Neural cell (in vitro differentiated cells): Measurements from ENCODE around the gene CTRB1. TPM values are rescaled to one million over a fixed set of nuclear protein-coding genes. Genes with fewer than 3 reads are reported as not detected.
"Not testable (repeated sequence)": the region's sequence is repeated elsewhere in the genome, so short reads cannot be mapped to it uniquely, and the experiment has no call there.

Source experiments
- H2AFZ ChIP-seq: fragments of 200-600, 300-800 bp; sonication (generic), shearing (Covaris generic); 2 replicates; pipeline ENCODE4 v1.6.0; 2014; ENCODE audit warnings: low read depth, mild to moderate bottlenecking, antibody characterized with exemption, low read length, moderate library complexity
- H3F3A ChIP-seq: fragments of 200-600 bp; shearing (Covaris generic); 2 replicates; pipeline ENCODE4 v1.6.1; 2016; ENCODE audit warnings: mild to moderate bottlenecking, moderate library complexity, mixed read lengths, antibody characterized with exemption, low read length; ENCODE audit not compliant: insufficient read depth, poor library complexity, severe bottlenecking
- H3K27ac ChIP-seq: fragments of 200-600, 300-800 bp; sonication (generic), shearing (Covaris generic); 2 replicates; pipeline ENCODE4 v1.5.1; 2014; ENCODE audit warnings: mild to moderate bottlenecking, low read length, moderate library complexity
- H3K27me3 ChIP-seq: fragments of 300-800, 200-600 bp; sonication (generic), shearing (Covaris generic); 2 replicates; pipeline ENCODE4 v1.6.0; 2014; ENCODE audit warnings: mild to moderate bottlenecking, low read depth, low read length, moderate library complexity; ENCODE audit not compliant: insufficient read depth
- H3K36me3 ChIP-seq: fragments of 300-800, 200-600 bp; sonication (generic), shearing (Covaris generic); 2 replicates; pipeline ENCODE4 v1.5.1; 2014; ENCODE audit warnings: mild to moderate bottlenecking, antibody characterized with exemption, low read length, moderate library complexity; ENCODE audit not compliant: insufficient read depth
- H3K4me2 ChIP-seq: fragments of 300-800, 200-600 bp; sonication (generic), shearing (Covaris generic); 2 replicates; pipeline ENCODE4 v1.6.0; 2014; ENCODE audit warnings: mild to moderate bottlenecking, low read length
- H3K4me3 ChIP-seq: fragments of 300-800, 200-600 bp; sonication (generic), shearing (Covaris generic); 2 replicates; pipeline ENCODE4 v1.5.1; 2014; ENCODE audit warnings: mild to moderate bottlenecking, low read length, moderate library complexity
- H3K79me2 ChIP-seq: fragments of 200-600 bp; shearing (Covaris generic); replicated peaks from 2 replicates; pipeline ENCODE4 v1.6.0; 2014; ENCODE audit warnings: mild to moderate bottlenecking, low read length, moderate library complexity; ENCODE audit not compliant: insufficient read depth
- H3K9ac ChIP-seq: fragments of 300-800, 200-600 bp; sonication (generic), shearing (Covaris generic); 2 replicates; pipeline ENCODE4 v1.6.1; 2016; ENCODE audit warnings: mild to moderate bottlenecking, low read length, mixed read lengths
- H3K9me2 ChIP-seq: fragments of 200-600 bp; shearing (Covaris generic); 2 replicates; pipeline ENCODE4 v1.6.1; 2016; ENCODE audit warnings: mild to moderate bottlenecking, low read length, mixed read lengths; ENCODE audit not compliant: insufficient read depth
- H3K9me3 ChIP-seq: fragments of 200-600, 300-800 bp; sonication (generic), shearing (Covaris generic); 2 replicates; pipeline ENCODE4 v1.6.1; 2016; ENCODE audit warnings: mild to moderate bottlenecking, mixed run types, low read length, moderate library complexity, mixed read lengths
- H4K20me1 ChIP-seq: fragments of 200-600 bp; shearing (Covaris generic); 2 replicates; pipeline ENCODE4 v1.6.1; 2016; ENCODE audit warnings: mild to moderate bottlenecking, mixed run types; ENCODE audit not compliant: insufficient read depth
- EP300 ChIP-seq: fragments of 450-650 bp; conservative IDR thresholded peaks from 2 replicates; pipeline ENCODE4 v1.6.1; 2014; ENCODE audit warnings: antibody characterized with exemption, mild to moderate bottlenecking, moderate library complexity; ENCODE audit not compliant: poor library complexity, severe bottlenecking
- EZH2 ChIP-seq: fragments of 200-600, 300-800 bp; shearing (Covaris generic), sonication (generic); IDR thresholded peaks from 2 replicates; pipeline ENCODE4 v1.6.1; 2014; ENCODE audit warnings: antibody characterized with exemption, low read length, borderline replicate concordance, mild to moderate bottlenecking; ENCODE audit not compliant: insufficient read depth, poor library complexity, severe bottlenecking
- MXI1 ChIP-seq: fragments of 450-650 bp; conservative IDR thresholded peaks from 2 replicates; pipeline ENCODE4 v1.6.1; 2014; ENCODE audit warnings: antibody characterized with exemption, mild to moderate bottlenecking; ENCODE audit not compliant: poor library complexity, severe bottlenecking
- POLR2AphosphoS5 ChIP-seq: IDR thresholded peaks from 2 replicates; pipeline ENCODE4 v1.6.1; 2012
- RAD21 ChIP-seq: fragments of 450-650 bp; conservative IDR thresholded peaks from 2 replicates; pipeline ENCODE4 v1.6.1; 2014; ENCODE audit warnings: antibody characterized with exemption, mild to moderate bottlenecking, moderate library complexity
- SMC3 ChIP-seq: fragments of 450-650 bp; conservative IDR thresholded peaks from 2 replicates; pipeline ENCODE4 v1.6.1; 2014; ENCODE audit warnings: antibody characterized with exemption, mild to moderate bottlenecking, moderate library complexity; ENCODE audit not compliant: poor library complexity
- TAF1 ChIP-seq: IDR thresholded peaks from 2 replicates; pipeline ENCODE4 v1.6.1; 2012; ENCODE audit warnings: low read depth
- polyA plus RNA-seq: library from polyadenylated mRNA; depleted of rRNA; stranded (reverse); fragments of >200 nt; gene quantifications from 2 replicates; pipeline ENCODE4 v1.2.3, GENCODE V29; 2014
- TF ChIP-seq, protein P1 (sequence below): fragments of 450-650 bp; IDR thresholded peaks from 2 replicates; pipeline ENCODE4 v1.5.1; 2014; ENCODE audit warnings: antibody characterized with exemption, mild to moderate bottlenecking, moderate library complexity; ENCODE audit not compliant: poor library complexity, severe bottlenecking
- TF ChIP-seq, protein P2 (sequence below): IDR thresholded peaks from 2 replicates; pipeline ENCODE4 v1.6.1; 2012; ENCODE audit warnings: borderline replicate concordance

Gene CTRB1
- polyA plus RNA-seq, 1 donor from 2014 or later, result not detected

DNA sequence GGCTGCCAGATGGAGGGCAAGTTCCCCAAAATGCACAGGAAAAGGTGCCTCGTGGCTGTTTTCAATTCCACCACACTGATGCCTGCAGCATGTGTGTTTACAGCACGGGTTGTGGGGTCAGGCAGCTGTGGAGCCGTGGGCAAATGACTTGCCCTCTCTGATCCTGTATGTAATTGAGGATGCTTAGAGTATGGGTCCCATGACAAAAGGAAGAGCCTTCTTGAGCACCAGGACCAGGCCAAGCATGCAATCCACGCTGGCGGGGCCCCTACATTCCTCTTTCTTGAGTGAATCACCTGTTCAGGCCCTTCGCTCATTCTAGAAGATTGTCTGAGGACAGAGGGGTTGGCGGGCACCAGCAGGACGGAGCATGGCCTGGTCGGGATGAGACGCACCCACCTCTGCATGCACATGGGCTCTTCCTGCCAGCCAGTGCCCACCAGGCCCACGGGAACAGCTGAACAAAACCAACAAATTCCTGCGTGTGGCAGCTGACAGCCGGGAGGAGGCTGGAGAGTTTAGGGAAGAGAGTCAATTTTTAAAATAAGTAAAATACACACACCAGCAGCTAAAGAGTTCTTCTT is 10.5 kb upstream of the CTRB1 start:
- no peaks in the 10 kb centered on the region for H3K9me3 ChIP-seq

DNA sequence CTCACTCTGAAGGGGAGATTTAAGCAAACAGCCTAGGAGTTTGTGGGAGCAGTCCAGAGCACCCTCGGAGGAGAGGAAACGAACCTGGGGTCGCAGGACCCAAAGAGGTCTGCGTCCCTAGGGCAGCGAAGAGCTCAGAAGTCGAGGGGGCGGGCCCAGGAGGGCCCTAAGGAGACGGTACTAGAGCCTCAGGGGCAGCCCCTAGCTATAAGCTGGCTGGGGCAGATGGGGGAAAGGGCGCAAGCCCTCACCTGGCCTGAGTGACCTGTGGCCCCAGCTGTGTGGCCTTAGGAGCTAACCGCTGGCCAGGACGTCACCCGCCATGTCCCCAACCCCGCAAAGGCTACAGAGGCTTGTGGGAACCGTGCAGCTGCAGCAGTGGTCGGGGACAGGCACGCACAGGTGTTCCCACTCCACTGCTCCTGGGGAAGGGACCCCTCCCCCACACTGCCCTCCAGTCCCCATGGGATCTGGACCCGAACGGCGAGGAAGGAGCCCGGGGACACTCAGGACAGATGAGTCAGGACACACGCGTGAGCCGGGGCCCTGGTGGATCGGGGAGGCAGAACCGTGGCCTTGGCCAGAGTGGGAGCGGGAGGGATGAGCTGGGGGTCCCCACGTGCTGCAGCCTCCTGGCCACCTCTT is 9.8 kb upstream of the CTRB1 start:
- no peaks in the 10 kb centered on the region for H3F3A ChIP-seq
- H3K27ac ChIP-seq, result no peak overlapping the region
- H3K4me3 ChIP-seq, result no peak overlapping the region
- H3K36me3 ChIP-seq, result no peaks in the 10 kb centered on the region
- no peaks in the 10 kb centered on the region for H3K27me3 ChIP-seq
- H3K79me2 ChIP-seq, result no peaks in the 10 kb centered on the region
- H3K9ac ChIP-seq, result no peak overlapping the region
- no peaks in the 10 kb centered on the region for H3K9me2 ChIP-seq
- H2AFZ ChIP-seq, result no peak overlapping the region
- no peak overlapping the region for H3K4me2 ChIP-seq
- H3K9me3 ChIP-seq, result no peaks in the 10 kb centered on the region
- no peaks in the 10 kb centered on the region for H4K20me1 ChIP-seq
- TF ChIP-seq RAD21 (no peak), EZH2 (no peak), EP300 (no peak), SMC3 (no peak), TAF1 (no peak), POLR2AphosphoS5 (no peak), MXI1 (no peak)
- TF ChIP-seq, protein P1, sequence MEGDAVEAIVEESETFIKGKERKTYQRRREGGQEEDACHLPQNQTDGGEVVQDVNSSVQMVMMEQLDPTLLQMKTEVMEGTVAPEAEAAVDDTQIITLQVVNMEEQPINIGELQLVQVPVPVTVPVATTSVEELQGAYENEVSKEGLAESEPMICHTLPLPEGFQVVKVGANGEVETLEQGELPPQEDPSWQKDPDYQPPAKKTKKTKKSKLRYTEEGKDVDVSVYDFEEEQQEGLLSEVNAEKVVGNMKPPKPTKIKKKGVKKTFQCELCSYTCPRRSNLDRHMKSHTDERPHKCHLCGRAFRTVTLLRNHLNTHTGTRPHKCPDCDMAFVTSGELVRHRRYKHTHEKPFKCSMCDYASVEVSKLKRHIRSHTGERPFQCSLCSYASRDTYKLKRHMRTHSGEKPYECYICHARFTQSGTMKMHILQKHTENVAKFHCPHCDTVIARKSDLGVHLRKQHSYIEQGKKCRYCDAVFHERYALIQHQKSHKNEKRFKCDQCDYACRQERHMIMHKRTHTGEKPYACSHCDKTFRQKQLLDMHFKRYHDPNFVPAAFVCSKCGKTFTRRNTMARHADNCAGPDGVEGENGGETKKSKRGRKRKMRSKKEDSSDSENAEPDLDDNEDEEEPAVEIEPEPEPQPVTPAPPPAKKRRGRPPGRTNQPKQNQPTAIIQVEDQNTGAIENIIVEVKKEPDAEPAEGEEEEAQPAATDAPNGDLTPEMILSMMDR, result no peak
- TF ChIP-seq, protein P2, sequence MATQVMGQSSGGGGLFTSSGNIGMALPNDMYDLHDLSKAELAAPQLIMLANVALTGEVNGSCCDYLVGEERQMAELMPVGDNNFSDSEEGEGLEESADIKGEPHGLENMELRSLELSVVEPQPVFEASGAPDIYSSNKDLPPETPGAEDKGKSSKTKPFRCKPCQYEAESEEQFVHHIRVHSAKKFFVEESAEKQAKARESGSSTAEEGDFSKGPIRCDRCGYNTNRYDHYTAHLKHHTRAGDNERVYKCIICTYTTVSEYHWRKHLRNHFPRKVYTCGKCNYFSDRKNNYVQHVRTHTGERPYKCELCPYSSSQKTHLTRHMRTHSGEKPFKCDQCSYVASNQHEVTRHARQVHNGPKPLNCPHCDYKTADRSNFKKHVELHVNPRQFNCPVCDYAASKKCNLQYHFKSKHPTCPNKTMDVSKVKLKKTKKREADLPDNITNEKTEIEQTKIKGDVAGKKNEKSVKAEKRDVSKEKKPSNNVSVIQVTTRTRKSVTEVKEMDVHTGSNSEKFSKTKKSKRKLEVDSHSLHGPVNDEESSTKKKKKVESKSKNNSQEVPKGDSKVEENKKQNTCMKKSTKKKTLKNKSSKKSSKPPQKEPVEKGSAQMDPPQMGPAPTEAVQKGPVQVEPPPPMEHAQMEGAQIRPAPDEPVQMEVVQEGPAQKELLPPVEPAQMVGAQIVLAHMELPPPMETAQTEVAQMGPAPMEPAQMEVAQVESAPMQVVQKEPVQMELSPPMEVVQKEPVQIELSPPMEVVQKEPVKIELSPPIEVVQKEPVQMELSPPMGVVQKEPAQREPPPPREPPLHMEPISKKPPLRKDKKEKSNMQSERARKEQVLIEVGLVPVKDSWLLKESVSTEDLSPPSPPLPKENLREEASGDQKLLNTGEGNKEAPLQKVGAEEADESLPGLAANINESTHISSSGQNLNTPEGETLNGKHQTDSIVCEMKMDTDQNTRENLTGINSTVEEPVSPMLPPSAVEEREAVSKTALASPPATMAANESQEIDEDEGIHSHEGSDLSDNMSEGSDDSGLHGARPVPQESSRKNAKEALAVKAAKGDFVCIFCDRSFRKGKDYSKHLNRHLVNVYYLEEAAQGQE, result no peak

More for the DNA sequence above, 10.5 kb upstream of the CTRB1 start:
- Histone ChIP-seq H3K4me3 (no peak overlapping the region), H3K27ac (no peak overlapping the region), H3K9me2 (no peaks in the 10 kb centered on the region), H3K4me2 (no peak overlapping the region), H3K79me2 (no peaks in the 10 kb centered on the region), H2AFZ (no peak overlapping the region), H3K9ac (no peak overlapping the region), H3K27me3 (no peaks in the 10 kb centered on the region), H3K36me3 (no peaks in the 10 kb centered on the region), H3F3A (no peaks in the 10 kb centered on the region), H4K20me1 (no peaks in the 10 kb centered on the region)
- no peak for TF ChIP-seq RAD21

DNA sequence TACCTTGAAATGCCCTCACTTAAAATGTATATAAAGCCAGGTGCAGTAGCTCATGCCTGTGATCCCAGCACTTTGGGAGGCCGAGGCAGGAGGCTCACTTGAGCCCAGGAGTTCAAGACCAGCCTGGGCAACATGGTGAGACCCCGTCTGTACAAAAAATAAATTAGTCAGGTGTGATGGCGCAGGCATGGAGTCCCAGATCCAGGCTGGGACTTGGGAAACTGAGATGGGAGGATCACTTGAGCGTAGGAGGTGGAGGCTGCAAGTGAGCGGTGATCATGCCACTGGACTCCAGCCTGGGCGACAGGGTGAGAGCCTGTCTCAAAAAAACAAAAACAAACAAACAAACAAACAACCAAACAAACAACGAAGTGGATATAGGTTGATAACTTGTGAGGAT is 9.3 kb upstream of the CTRB1 start:
- not testable (repeated sequence) for H3K79me2 ChIP-seq, H3K9me2 ChIP-seq, H2AFZ ChIP-seq, H4K20me1 ChIP-seq, H3K27ac ChIP-seq, H3K9ac ChIP-seq, H3K36me3 ChIP-seq, H3K4me2 ChIP-seq, H3F3A ChIP-seq, H3K9me3 ChIP-seq, H3K27me3 ChIP-seq, H3K4me3 ChIP-seq
